ENCODE measurements around the gene AGO1. TPM values are rescaled to one million over a fixed set of nuclear protein-coding genes. Genes with fewer than 3 reads are reported as not detected.

Gene AGO1
- total and polyA plus RNA-seq, 11 donors: 3.0 to 27.0 (median 20.5) TPM

- 44 to 61% (median 58%) methylated on average over 2 of the region's 2 CpGs for WGBS, 4 donors
- no peaks in the 10 kb centered on the region for H3K9me3 ChIP-seq
- H3K27me3 ChIP-seq: no peaks in the 10 kb centered on the region
- ATAC-seq (no peak), DNase-seq (no peak)
- H3K4me1 ChIP-seq: no peaks in the 10 kb centered on the region
- peaks cover 0 to 100% (median 97%) of the 10 kb centered on the region in 9 donors for H3K36me3 ChIP-seq
- TF ChIP-seq CTCF (IDR thresholded peaks at IDR 0.05) (no peak), POLR2A (IDR thresholded peaks at IDR 0.05) (no peak)
- intact Hi-C loops (cut with DNase I): no loop called here
- no peak overlapping the region for H3K4me3 ChIP-seq
- no peak overlapping the region for H3K27ac ChIP-seq
Observed at GRCh38 chr1:35915693-35916092, 32.7 kb downstream of the AGO1 start.

GRCh38 chr1:35923791-35924221, 40.8 kb downstream of the AGO1 start:
- DNase-seq: no peak
- ATAC-seq: no peak
- TF ChIP-seq CTCF (IDR thresholded peaks at IDR 0.05) (no peak), POLR2A (IDR thresholded peaks at IDR 0.05) (no peak)
- Histone ChIP-seq H3K4me1 (peaks cover 0 to 10% (median 4%) of the 10 kb centered on the region in 12 donors), H3K9me3 (no peaks in the 10 kb centered on the region), H3K36me3 (peaks cover 0 to 38% (median 26%) of the 10 kb centered on the region in 9 donors), H3K4me3 (no peak overlapping the region), H3K27me3 (no peaks in the 10 kb centered on the region), H3K27ac (no peak overlapping the region)
- intact Hi-C loops (cut with DNase I): no loop called here

GRCh38 chr1:35924838-35925237, 41.8 kb downstream of the AGO1 start:
- 84 to 95% (median 91%) methylated on average over 1 of the region's 1 CpG for WGBS, 4 donors
- Histone ChIP-seq H3K27ac (no peak overlapping the region), H3K4me1 (peaks cover 0 to 14% (median 4%) of the 10 kb centered on the region in 12 donors), H3K36me3 (peaks cover 0 to 27% (median 15%) of the 10 kb centered on the region in 9 donors), H3K9me3 (no peaks in the 10 kb centered on the region), H3K27me3 (no peaks in the 10 kb centered on the region), H3K4me3 (no peak overlapping the region)
- no peak for DNase-seq
- intact Hi-C loops (cut with DNase I): loop anchor here in 1 of 10 donors (5.0 kb wide), 1 partner anchor 38 kb away; no protein-coding TSS in a partner anchor
- TF ChIP-seq CTCF (IDR thresholded peaks at IDR 0.05): no peak
- TF ChIP-seq POLR2A (IDR thresholded peaks at IDR 0.05): no peak
- ATAC-seq: no peak

- Histone ChIP-seq H3K27ac (peak overlapping the region in 3 of 12 donors; percentile 19 to 42 (median 22)), H3K27me3 (no peaks in the 10 kb centered on the region), H3K36me3 (peaks cover 0 to 20% (median 8%) of the 10 kb centered on the region in 9 donors), H3K9me3 (no peaks in the 10 kb centered on the region), H3K4me3 (no peak overlapping the region), H3K4me1 (peaks cover 0 to 19% (median 6%) of the 10 kb centered on the region in 12 donors)
- TF ChIP-seq POLR2A (IDR thresholded peaks at IDR 0.05): no peak
- TF ChIP-seq CTCF (IDR thresholded peaks at IDR 0.05): no peak
- peak; percentile 30 to 74 (median 60) for ATAC-seq
- WGBS, 4 donors: 37 to 45% (median 40%) methylated on average over 4 of the region's 4 CpGs
- peak in 4 of 5 donors; percentile 52 to 74 (median 58) for DNase-seq
- intact Hi-C loops (cut with DNase I): loop anchor here in 1 of 10 donors (5.0 kb wide), 1 partner anchor 38 kb away; no protein-coding TSS in a partner anchor
Observed at GRCh38 chr1:35925741-35926140, 42.7 kb downstream of the AGO1 start.

Measured in heart left ventricle (tissue), 16 donors.